IPS-11a (cell line): ENCODE measurements around the gene LILRB3.
"Not testable (repeated sequence)": the region's sequence is repeated elsewhere in the genome, so short reads cannot be mapped to it uniquely, and the experiment has no call there.

Source experiments
- H3K4me3 ChIP-seq: one replicate; pipeline ENCODE4 v1.5.1; 2013; ENCODE audit warnings: low read depth, low read length, control low read depth

The LILRB3 gene

GRCh38 chr19:54242646-54243045 lies 19.8 kb upstream of the LILRB3 start, which contains the start of gene LILRA6:
Gene LILRA6, minus strand, starts transcription at chr19:54242790.
- not testable (repeated sequence) for H3K4me3 ChIP-seq

- H3K4me3 ChIP-seq: not testable (repeated sequence)
Observed at GRCh38 chr19:54242234-54242633, 19.4 kb upstream of the LILRB3 start.

- not testable (repeated sequence) for H3K4me3 ChIP-seq
Observed at GRCh38 chr19:54240372-54241336, 17.8 kb upstream of the LILRB3 start.

GRCh38 chr19:54239491-54240371 lies 16.9 kb upstream of the LILRB3 start:
- not testable (repeated sequence) for H3K4me3 ChIP-seq

DNA sequence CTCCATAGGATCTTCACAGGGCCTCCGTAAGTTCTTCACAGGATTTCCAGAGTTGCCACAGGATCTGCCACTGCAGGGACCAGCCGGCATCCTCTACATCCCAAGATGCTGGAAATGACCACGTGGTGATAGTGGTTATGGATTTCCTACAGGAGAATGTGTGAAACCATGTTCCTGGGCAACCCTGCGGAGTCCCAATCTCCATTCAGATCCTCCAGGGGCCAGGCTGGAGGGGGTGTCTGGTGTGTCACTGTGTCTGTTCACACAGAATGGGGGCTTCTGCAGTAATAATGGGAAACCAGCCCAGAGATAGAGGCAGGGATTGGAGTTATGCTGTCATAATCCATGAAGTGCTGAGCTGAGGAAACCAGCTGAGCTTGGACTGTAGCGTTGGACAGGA lies 11.1 kb upstream of the LILRB3 start:
- no peak overlapping the region for H3K4me3 ChIP-seq

- no peak overlapping the region for H3K4me3 ChIP-seq
Observed at GRCh38 chr19:54231077-54231931, 8.5 kb upstream of the LILRB3 start.

- no peak overlapping the region for H3K4me3 ChIP-seq
Observed at GRCh38 chr19:54230031-54230430, 7.2 kb upstream of the LILRB3 start.

DNA sequence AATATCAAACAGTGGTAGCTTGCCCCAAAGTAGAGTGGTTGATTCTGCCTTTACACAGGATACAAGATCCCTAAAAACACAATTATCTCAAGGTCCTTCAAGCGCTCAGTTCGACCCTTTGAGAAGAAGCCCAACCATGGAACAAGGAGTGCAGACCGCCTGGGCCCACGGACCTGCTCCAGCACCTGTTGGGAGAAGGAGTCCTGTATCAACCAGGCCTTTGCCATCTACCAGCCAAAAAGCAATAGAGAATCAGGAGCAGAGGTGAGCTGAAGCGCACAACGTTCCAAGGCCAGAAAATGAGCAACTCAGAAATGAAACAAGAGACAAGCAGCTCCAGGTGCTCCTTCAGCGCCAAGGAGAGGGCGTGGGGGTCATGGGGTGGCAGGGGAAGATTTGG lies 6.3 kb upstream of the LILRB3 start:
- H3K4me3 ChIP-seq: no peak overlapping the region

DNA sequence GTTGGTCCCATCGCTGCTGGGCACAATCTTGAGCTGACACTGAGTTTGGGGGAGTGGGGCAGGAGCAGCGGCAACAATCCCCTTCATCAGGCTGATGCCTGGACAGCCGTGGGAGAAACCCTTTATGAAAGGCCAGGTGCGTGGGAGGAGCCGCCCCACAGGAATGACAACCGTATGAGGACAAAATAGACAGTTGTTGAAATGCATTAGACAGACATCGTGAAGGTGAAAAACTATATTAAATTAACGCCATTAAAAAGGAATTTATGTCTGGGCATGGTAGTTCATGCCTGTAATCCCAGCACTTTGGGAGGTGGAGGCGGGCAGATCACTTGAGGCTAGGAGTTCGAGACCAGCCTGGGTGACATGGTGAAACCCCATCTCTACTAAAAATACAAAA lies 1.8 kb upstream of the LILRB3 start:
- not testable (repeated sequence) for H3K4me3 ChIP-seq

DNA sequence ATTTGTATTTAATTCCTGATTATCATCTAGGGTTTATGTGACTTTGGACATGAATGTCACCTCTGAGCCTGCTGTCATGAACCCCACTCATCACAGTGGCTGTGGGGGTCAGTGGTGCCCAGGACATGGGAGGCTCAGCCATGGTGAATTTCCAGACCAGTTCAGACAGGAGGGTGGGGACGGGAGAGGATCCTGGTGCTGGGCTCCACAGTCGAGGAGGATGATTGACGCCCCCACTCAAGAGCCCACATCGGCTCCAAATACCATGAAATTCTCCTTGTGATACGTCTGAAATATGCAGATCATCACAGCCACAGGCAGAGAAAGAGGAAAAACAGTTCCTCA lies 1.1 kb upstream of the LILRB3 start:
- not testable (repeated sequence) for H3K4me3 ChIP-seq

DNA sequence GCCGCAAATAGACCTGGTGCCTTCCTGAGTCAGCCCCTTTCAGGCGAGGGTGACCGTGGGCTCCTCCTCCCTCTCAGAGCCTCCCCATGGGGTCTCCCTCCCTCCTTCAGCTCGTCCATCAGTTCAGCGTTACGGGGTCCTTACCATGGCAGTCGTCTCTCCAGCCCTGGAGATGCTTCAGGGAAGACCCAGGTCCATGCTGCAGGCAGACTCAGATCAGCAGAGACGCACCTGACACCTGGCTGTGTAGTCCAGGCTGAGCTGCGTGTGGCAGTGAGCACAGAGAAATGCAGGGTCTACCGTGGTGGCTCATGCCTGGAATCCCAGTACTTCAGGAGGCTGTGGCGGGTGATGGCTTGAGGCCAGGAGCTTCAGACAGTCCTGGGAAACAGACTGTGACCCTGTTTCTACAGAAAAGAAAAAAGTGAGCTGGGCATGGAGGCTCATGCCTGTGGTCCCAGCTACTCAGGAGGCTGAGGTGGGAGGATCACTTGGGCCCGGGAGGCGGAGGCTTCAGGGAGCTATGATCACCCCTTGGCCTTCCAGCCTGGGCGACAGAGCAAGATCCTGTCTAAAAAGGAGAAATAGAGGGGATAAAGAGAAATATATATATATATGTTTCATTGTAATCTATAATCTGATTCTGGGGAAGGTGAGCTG lies 600 bp upstream of the LILRB3 start:
- not testable (repeated sequence) for H3K4me3 ChIP-seq

DNA sequence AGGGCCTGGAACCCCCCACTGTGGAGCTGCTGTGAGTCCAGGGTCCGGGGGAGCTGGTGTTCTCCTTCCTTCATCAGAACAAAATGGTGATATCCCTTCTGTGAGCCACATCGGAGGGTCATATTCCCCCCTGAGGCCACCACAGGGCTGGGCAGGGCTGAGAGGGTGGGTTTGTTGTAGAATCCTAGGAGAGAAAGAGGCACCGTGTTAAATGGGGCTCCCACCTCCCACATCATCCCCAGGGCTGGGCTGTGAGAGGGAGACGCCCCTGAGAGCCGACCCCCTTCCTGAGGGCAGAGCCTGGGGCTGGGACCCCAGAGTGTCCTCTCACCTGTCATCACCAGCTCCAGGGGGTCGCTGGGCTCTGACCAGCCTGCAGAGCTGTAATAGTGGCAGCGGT lies 860 bp downstream of the LILRB3 start:
- H3K4me3 ChIP-seq: not testable (repeated sequence)

GRCh38 chr19:54219702-54220101 lies 3.1 kb downstream of the LILRB3 start:
- H3K4me3 ChIP-seq: not testable (repeated sequence)

- H3K4me3 ChIP-seq: no peak overlapping the region
Observed at GRCh38 chr19:54218960-54219661, 3.7 kb downstream of the LILRB3 start.

DNA sequence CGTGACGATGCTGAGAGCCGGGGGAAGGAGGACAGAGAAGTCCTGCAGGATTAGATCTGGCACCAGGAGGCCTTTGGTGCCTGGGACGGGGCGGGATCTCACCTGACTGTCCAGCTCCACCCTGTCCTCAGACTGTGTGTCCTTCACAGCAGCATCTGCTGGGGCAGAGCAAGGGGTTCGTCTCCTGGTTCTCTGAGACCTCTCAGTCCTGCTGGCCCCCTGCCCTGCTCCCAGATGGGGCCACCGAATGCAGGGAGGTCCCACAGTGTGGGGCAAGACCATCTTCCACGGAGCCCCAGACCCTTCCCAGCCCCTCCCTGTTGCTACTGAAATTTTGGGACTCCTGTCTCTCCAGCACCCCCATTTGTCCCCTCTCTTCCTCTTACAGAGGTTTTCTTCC lies 4.5 kb downstream of the LILRB3 start:
- no peak overlapping the region for H3K4me3 ChIP-seq

GRCh38 chr19:54217517-54218247 lies 5.1 kb downstream of the LILRB3 start:
- H3K4me3 ChIP-seq: not testable (repeated sequence)

DNA sequence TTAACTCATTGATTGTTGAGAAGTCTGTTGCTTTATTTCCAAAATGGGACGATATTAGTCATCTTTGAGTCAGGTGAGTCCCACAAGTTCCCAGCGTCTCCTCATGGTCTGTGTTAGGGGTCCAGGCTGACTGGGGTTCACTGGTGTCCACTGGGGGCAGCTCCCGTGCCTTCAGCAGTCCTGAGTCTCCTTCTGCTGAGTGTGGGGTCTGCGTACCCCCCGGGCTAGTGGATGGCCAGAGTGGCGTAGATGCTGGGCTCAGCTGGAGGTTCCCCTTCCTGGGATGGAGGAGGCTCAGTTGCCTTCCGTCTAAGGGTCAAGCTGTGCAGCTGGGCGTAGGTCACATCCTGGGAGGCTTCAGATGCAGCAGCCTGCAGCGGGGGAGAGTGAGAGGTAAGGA lies 5.9 kb downstream of the LILRB3 start:
- H3K4me3 ChIP-seq: no peak overlapping the region

- H3K4me3 ChIP-seq: not testable (repeated sequence)
Observed at GRCh38 chr19:54214734-54215133, 8.1 kb downstream of the LILRB3 start.

- not testable (repeated sequence) for H3K4me3 ChIP-seq
Observed at GRCh38 chr19:54214217-54214616, 8.6 kb downstream of the LILRB3 start.
